GM20000 (cell line): ENCODE measurements around the gene TMEM87B.

Experiments
- DNase-seq: peaks from one replicate; pipeline ENCODE4 v3.0.0; 2012; ENCODE audit warnings: low spot score
- CTCF ChIP-seq: IDR thresholded peaks from 2 replicates; pipeline ENCODE4 v1.5.1; 2012; ENCODE audit warnings: mild to moderate bottlenecking, control low read depth; ENCODE audit errors: extremely low read depth, missing control alignments

TMEM87B gene

DNA sequence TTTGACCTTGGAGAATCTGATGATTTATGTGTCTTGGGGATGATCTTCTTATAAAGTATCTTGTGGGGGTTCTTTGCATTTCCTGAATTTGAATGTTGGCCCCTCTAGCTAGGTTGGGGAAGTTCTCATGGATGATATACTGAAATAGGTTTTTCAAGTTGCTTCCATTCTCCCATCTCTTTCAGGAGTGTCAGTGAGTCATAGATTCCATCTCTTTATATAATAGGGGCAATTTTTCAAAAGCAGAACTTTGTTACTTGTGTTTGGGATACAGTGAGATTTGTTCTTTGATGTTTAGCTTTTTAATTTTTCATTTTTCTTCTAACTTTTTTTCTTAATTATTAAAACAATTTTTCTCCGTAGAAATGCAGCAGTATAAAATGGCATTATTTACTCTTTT is 19.4 kb downstream of the TMEM87B start:
- no peak for DNase-seq

DNA sequence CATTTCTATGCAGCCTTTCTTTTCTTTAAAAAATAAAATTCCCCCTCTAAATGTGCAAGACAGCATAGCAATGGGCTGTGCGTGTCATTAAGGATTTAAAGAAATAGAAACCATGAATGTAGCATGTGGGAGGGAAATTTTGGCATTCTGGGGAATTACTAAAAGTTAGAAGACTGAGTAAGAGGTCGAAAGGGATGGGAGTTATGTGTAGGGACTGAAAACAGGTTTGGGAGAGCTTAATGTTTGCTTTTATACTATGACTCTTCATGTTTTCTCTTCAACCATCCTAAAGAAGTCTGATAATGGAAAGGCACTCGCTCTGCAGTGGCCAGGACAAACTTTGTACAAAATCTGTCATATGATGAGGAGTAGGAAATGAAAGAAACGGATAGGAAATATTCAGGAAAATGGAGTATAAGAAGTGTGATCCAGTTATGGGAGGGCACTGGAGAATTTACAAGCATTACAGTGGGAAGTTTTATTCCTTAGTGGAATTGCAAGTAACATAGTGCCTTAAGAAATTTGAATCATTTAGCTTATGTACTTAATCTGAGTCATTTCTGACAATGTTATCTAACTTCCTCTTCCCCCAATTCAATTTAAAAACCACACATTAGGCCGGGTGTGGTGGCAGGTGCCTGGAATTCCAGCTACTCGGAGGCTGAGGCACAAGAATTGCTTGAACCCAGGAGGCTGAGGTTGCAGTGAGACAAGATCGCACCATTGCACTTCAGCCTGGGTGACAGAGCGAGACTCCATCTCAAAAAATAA is 20.6 kb downstream of the TMEM87B start:
- TF ChIP-seq CTCF, result no peak
- DNase-seq, result no peak

More for the DNA sequence above, 19.4 kb downstream of the TMEM87B start:
- no peak for TF ChIP-seq CTCF

DNA sequence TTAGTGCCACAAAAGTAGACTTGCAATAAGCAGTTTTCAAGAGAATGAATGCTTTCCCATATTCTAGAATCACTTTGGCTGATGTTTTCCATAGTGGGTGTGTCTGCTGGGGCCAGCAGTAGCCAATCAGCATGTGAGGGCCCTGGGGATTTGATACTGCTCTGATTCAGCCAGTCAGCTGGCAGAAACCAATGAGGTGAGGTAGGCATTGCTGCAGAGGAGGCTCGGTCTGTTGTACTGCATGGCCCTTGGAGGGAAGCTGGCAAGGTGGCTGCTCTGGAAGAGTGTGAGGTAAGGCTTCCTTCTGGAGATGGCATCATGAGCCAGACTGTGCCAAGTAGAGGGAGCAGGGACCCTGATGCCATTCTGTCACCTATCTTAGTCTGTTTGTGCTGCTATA is 22.7 kb downstream of the TMEM87B start:
- DNase-seq, result no peak
- no peak for TF ChIP-seq CTCF

DNA sequence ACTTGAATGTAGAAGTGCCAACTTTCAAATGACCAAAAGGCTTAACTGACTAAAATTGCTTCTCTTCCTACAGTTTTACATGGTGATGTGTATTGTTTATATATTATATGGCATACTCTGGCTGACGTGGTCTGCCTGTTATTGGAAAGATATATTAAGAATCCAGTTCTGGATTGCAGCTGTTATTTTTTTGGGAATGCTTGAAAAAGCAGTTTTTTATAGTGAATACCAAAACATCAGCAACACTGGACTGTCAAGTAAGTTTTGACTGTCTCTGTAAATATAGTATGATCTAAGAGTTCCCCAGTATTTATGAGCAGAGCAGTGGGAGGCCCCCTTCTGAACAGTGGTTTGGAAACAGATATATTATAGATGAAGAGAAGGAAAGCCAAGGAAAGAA is 26.2 kb downstream of the TMEM87B start:
- no peak for TF ChIP-seq CTCF
- DNase-seq, result no peak

- TF ChIP-seq CTCF, result no peak
- no peak for DNase-seq
Observed at GRCh38 chr2:112084689-112085374, 29.8 kb downstream of the TMEM87B start.

GRCh38 chr2:112085375-112085730 is 30.3 kb downstream of the TMEM87B start:
- no peak for TF ChIP-seq CTCF
- no peak for DNase-seq

- TF ChIP-seq CTCF, result no peak
- no peak for DNase-seq
Observed at GRCh38 chr2:112085916-112086669, 31.0 kb downstream of the TMEM87B start.
